Endothelial cell of umbilical vein (primary cell): ENCODE measurements around the gene ZNF664. TPM values are rescaled to one million over a fixed set of nuclear protein-coding genes. Genes with fewer than 3 reads are reported as not detected.

Experiments
- BruUV-seq: library from RNA; stranded (reverse); fragments of 400-500 nt; replicated peaks from 2 replicates; lab custom pipeline; 2021; lab: Mats Ljungman, UMichigan
- CTCF ChIA-PET: fragments of 300-600, 350-600 bp; sonication (Branson Sonifier 250); formaldehyde crosslinking; loops from one replicate; lab custom pipeline; 2021; ENCODE audit warnings: antibody characterized with exemption, inconsistent platforms; lab: Charles Lee
- POLR2A ChIA-PET: fragments of 300-600, 350-600 bp; sonication (Branson Sonifier 250); formaldehyde crosslinking; loops from one replicate; lab custom pipeline; 2021; ENCODE audit warnings: antibody characterized with exemption, inconsistent platforms; lab: Charles Lee
- DNase-seq: peaks from one replicate; pipeline ENCODE4 v3.0.0-alpha.2; 2011; ENCODE audit warnings: low read depth, low spot score
- FAIRE-seq: peaks from 2 replicates; lab custom pipeline; 2011; peaks lifted over from hg19 to GRCh38; lab: Jason Lieb, UNC
- H2AFZ ChIP-seq: 2 replicates; pipeline ENCODE4 v1.6.0; 2012; ENCODE audit warnings: low read depth, low read length, control low read depth, inconsistent platforms
- H3K27ac ChIP-seq: 2 replicates; pipeline ENCODE4 v1.5.1; 2011; ENCODE audit warnings: low read depth, mild to moderate bottlenecking, control low read depth, low read length, moderate library complexity; ENCODE audit not compliant: insufficient read depth
- H3K27me3 ChIP-seq, 2 experiments: 2 replicates each; pipeline versions ENCODE4 v1.6.0 to v1.6.1; 2011; ENCODE audit warnings: low read length in 2 of 2, mixed read lengths in 1 of 2; ENCODE audit not compliant: control insufficient read depth in 2 of 2, insufficient read depth in 2 of 2
- H3K36me3 ChIP-seq, 2 experiments: 2 replicates in 1 of 2; 3 replicates in 1 of 2; pipeline ENCODE4 v1.5.1; 2011; ENCODE audit warnings: low read length in 2 of 2, mild to moderate bottlenecking in 1 of 2, moderate library complexity in 1 of 2; ENCODE audit not compliant: control insufficient read depth in 2 of 2, insufficient read depth in 2 of 2; ENCODE audit errors: extremely low read depth in 1 of 2
- H3K4me1 ChIP-seq: 3 replicates; pipeline ENCODE4 v1.5.1; 2011; ENCODE audit warnings: mild to moderate bottlenecking, low read length; ENCODE audit not compliant: control insufficient read depth, insufficient read depth; ENCODE audit errors: extremely low read depth
- H3K4me2 ChIP-seq: 2 replicates; pipeline ENCODE4 v1.6.1; 2011; ENCODE audit warnings: low read length, control low read depth, mixed read lengths; ENCODE audit not compliant: insufficient read depth
- H3K4me3 ChIP-seq, 3 experiments: fragments of 200-600 bp in 1 of 3; sonication (generic), shearing (Covaris generic) in 1 of 3; replicated peaks in 1 of 3; 2 replicates each; pipeline ENCODE4 v1.5.1; 2011 to 2016; ENCODE audit warnings: control low read depth in 3 of 3, low read length in 3 of 3, mild to moderate bottlenecking in 2 of 3, inconsistent platforms in 1 of 3, low read depth in 1 of 3, moderate library complexity in 1 of 3; ENCODE audit not compliant: insufficient read depth in 1 of 3
- H3K79me2 ChIP-seq: 2 replicates; pipeline ENCODE4 v1.6.0; 2012; ENCODE audit warnings: low read length, inconsistent platforms; ENCODE audit not compliant: control insufficient read depth, insufficient read depth
- H3K9ac ChIP-seq: replicated peaks from 2 replicates; pipeline ENCODE3; 2011; ENCODE audit warnings: low read length, control low read depth; ENCODE audit not compliant: insufficient read depth; ENCODE audit errors: extremely low read depth
- H3K9me1 ChIP-seq: replicated peaks from 3 replicates; pipeline ENCODE4 v1.6.0; 2011; ENCODE audit warnings: mild to moderate bottlenecking, low read length; ENCODE audit not compliant: control insufficient read depth, insufficient read depth; ENCODE audit errors: extremely low read depth
- H3K9me3 ChIP-seq: replicated peaks from 2 replicates; pipeline ENCODE4 v1.5.1; 2012; ENCODE audit warnings: low read length, inconsistent platforms; ENCODE audit not compliant: control insufficient read depth, insufficient read depth
- H4K20me1 ChIP-seq: replicated peaks from 2 replicates; pipeline ENCODE3; 2011; ENCODE audit warnings: mild to moderate bottlenecking, low read length; ENCODE audit not compliant: control insufficient read depth, insufficient read depth; ENCODE audit errors: extremely low read depth
- EZH2 ChIP-seq: IDR thresholded peaks from 2 replicates; pipeline ENCODE4 v1.6.1; 2012; ENCODE audit warnings: borderline replicate concordance, low read depth, mild to moderate bottlenecking, moderate library complexity, low read length, inconsistent platforms; ENCODE audit not compliant: severe bottlenecking
- FOS ChIP-seq: IDR thresholded peaks from 2 replicates; pipeline ENCODE4 v1.6.1; 2011; ENCODE audit warnings: mild to moderate bottlenecking, low read length, moderate library complexity, borderline replicate concordance; ENCODE audit not compliant: insufficient read depth
- GATA2 ChIP-seq: IDR thresholded peaks from 2 replicates; pipeline ENCODE4 v1.7.0; 2011; ENCODE audit warnings: low read depth, mild to moderate bottlenecking, moderate library complexity, mixed read lengths, low read length; ENCODE audit not compliant: insufficient read length, insufficient read depth
- JUN ChIP-seq: IDR thresholded peaks from 2 replicates; pipeline ENCODE4 v1.6.1; 2011; ENCODE audit warnings: borderline replicate concordance, low read depth; ENCODE audit not compliant: insufficient read length, insufficient read depth
- MYC ChIP-seq: IDR thresholded peaks from one replicate; pipeline ENCODE4 v1.6.1; 2011; ENCODE audit warnings: mild to moderate bottlenecking, low read depth, low read length
- POLR2A ChIP-seq: IDR thresholded peaks from 2 replicates; pipeline ENCODE4 v1.6.1; 2012; ENCODE audit warnings: low read depth, mild to moderate bottlenecking, control low read depth, low read length
- POLR2AphosphoS5 ChIP-seq: IDR thresholded peaks from 2 replicates; pipeline ENCODE4 v1.6.1; 2012; ENCODE audit warnings: low read depth, mild to moderate bottlenecking, control low read depth, low read length, moderate library complexity; ENCODE audit not compliant: insufficient read depth
- dilution Hi-C: fragments of 300-500 bp; cut with MboI; formaldehyde crosslinking; loops from one replicate; pipeline ENCODE4 v1.15.0; 2019; ENCODE audit warnings: low sequenced_read_pairs; ENCODE audit not compliant: extremely low pct_ligation_motif_present
- intact Hi-C: fragments of 100-400 bp; cut with micrococcal nuclease; formaldehyde crosslinking; loops from one replicate; pipeline ENCODE4 v1.10.0; 2022
- polyA plus RNA-seq, 4 experiments: library from polyadenylated mRNA; depleted of rRNA in 3 of 4; stranded (reverse) in 3 of 4; unstranded in 1 of 4; fragments of >200 nt; gene quantifications; 2 replicates each; pipeline versions ENCODE4 v1.2.1 to v1.2.3, GENCODE V29; 2011 to 2012; ENCODE audit warnings: missing spikeins in 1 of 4
- total RNA-seq: library from RNA; stranded (reverse); gene quantifications from 2 replicates; pipeline ENCODE4 v1.2.3, GENCODE V29; 2021
- TF ChIP-seq, protein P1 (sequence below), 2 donors: IDR thresholded peaks; 1 replicate in 1 of 2; 2 replicates in 1 of 2; pipeline ENCODE4 v1.5.1; 2011; ENCODE audit warnings: low read length in 2 of 2, mild to moderate bottlenecking in 2 of 2, moderate library complexity in 2 of 2, control low read depth in 1 of 2, inconsistent platforms in 1 of 2, low read depth in 1 of 2; ENCODE audit not compliant: insufficient read depth in 1 of 2; ENCODE audit errors: extremely low read depth in 1 of 2
- TF ChIP-seq, protein P2 (sequence below): IDR thresholded peaks from 2 replicates; pipeline ENCODE4 v1.6.1; 2011; ENCODE audit not compliant: insufficient read depth, insufficient read length

ZNF664 gene
- total and polyA plus RNA-seq, 2 donors (not counting 3 experiments of a cell fraction or from before 2014, with no cell fraction given) = 29.8 to 71.3 TPM

DNA sequence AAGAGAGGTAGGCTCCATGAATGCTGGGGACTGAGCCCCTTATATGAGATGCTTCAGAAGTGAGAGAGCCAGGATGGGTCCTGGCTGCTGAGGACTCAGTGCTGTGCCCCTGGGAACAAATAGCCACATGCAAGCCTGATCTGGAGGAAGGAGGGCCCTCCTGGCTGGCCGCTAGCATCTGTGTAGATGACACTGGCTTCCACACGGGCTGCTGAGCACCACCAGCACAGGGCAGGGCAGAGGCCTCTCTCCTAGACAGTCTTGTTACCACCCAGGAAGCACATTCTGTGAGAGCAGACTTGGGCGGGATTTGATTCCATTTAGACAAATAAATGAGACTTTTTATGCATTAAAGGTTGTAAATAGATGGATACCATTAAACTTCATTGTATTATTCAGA lies 48.0 kb downstream of the ZNF664 start:
- CTCF ChIA-PET = no interaction called here
- no peaks in the 10 kb centered on the region for H3K36me3 ChIP-seq
- no peaks in the 10 kb centered on the region for H3K9me1 ChIP-seq
- H3K4me3 ChIP-seq = no peak overlapping the region
- H3K79me2 ChIP-seq = no peaks in the 10 kb centered on the region
- FAIRE-seq = no peak
- no peaks in the 10 kb centered on the region for H3K4me1 ChIP-seq
- no peaks in the 10 kb centered on the region for H3K9me3 ChIP-seq
- POLR2A ChIA-PET = no interaction called here
- intact Hi-C loops = no loop called here
- no peaks in the 10 kb centered on the region for H4K20me1 ChIP-seq
- no peak overlapping the region for H3K4me2 ChIP-seq
- DNase-seq = no peak
- no peaks in the 10 kb centered on the region for H3K27me3 ChIP-seq
- TF ChIP-seq GATA2 = no peak
- no peak for TF ChIP-seq POLR2A
- TF ChIP-seq JUN = no peak
- TF ChIP-seq, protein P1, sequence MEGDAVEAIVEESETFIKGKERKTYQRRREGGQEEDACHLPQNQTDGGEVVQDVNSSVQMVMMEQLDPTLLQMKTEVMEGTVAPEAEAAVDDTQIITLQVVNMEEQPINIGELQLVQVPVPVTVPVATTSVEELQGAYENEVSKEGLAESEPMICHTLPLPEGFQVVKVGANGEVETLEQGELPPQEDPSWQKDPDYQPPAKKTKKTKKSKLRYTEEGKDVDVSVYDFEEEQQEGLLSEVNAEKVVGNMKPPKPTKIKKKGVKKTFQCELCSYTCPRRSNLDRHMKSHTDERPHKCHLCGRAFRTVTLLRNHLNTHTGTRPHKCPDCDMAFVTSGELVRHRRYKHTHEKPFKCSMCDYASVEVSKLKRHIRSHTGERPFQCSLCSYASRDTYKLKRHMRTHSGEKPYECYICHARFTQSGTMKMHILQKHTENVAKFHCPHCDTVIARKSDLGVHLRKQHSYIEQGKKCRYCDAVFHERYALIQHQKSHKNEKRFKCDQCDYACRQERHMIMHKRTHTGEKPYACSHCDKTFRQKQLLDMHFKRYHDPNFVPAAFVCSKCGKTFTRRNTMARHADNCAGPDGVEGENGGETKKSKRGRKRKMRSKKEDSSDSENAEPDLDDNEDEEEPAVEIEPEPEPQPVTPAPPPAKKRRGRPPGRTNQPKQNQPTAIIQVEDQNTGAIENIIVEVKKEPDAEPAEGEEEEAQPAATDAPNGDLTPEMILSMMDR (IDR thresholded peaks at IDR 0.05; ENCODE audit: extremely low read depth in 1 of 2, insufficient read depth in 1 of 2, low read depth in 1 of 2, low read length in 2 of 2) = no peak
- TF ChIP-seq MYC = no peak
- no peak for TF ChIP-seq FOS
- TF ChIP-seq, protein P2, sequence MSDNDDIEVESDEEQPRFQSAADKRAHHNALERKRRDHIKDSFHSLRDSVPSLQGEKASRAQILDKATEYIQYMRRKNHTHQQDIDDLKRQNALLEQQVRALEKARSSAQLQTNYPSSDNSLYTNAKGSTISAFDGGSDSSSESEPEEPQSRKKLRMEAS = no peak
- no peak for TF ChIP-seq POLR2AphosphoS5
- TF ChIP-seq EZH2 = no peak
- no TSS peak for BruUV-seq
- no peak overlapping the region for H2AFZ ChIP-seq
- dilution Hi-C loops = no loop called here
- H3K9ac ChIP-seq = no peak overlapping the region
- no peak overlapping the region for H3K27ac ChIP-seq
